Measurements from ENCODE around the gene TSPAN2.
"Not testable (repeated sequence)": the region's sequence is repeated elsewhere in the genome, so short reads cannot be mapped to it uniquely, and the experiment has no call there.

Gene TSPAN2

GRCh38 chr1:115041654-115042053 lies 47.6 kb downstream of the TSPAN2 start:
- DNase-seq (ENCODE audit: low read depth in 4 of 4, low spot score in 1 of 4), result no peak

- DNase-seq (ENCODE audit: low read depth in 4 of 4, low spot score in 1 of 4), result no peak
These were observed 48.8 kb downstream of the TSPAN2 start for GRCh38 chr1:115040501-115040900.

- no peak for DNase-seq (ENCODE audit: low read depth in 4 of 4, low spot score in 1 of 4)
These were observed 52.3 kb downstream of the TSPAN2 start for GRCh38 chr1:115036814-115037507.

GRCh38 chr1:115035652-115036051 lies 53.7 kb downstream of the TSPAN2 start:
- DNase-seq (ENCODE audit: low read depth in 4 of 4, low spot score in 1 of 4), result no peak

GRCh38 chr1:115031595-115031994 lies 57.7 kb downstream of the TSPAN2 start:
- no peak for DNase-seq (ENCODE audit: low read depth in 4 of 4, low spot score in 1 of 4)

GRCh38 chr1:115029526-115029925 lies 59.8 kb downstream of the TSPAN2 start, which contains the start of gene TSHB:
TSHB (plus strand) TSS chr1:115029826; CDS start chr1:115033363, 3,537 bp downstream.
- DNase-seq (ENCODE audit: low read depth in 4 of 4, low spot score in 1 of 4), result no peak

GRCh38 chr1:115023593-115023992 lies 65.7 kb downstream of the TSPAN2 start:
- no peak for DNase-seq (ENCODE audit: low read depth in 4 of 4, low spot score in 1 of 4)

GRCh38 chr1:115021145-115021544 lies 68.2 kb downstream of the TSPAN2 start:
- no peak for DNase-seq (ENCODE audit: low read depth in 4 of 4, low spot score in 1 of 4)

GRCh38 chr1:115019549-115019948 lies 69.8 kb downstream of the TSPAN2 start:
- DNase-seq (ENCODE audit: low read depth in 4 of 4, low spot score in 1 of 4), result not testable (repeated sequence)

- no peak for DNase-seq (ENCODE audit: low read depth in 4 of 4, low spot score in 1 of 4)
These were observed 75.5 kb downstream of the TSPAN2 start for GRCh38 chr1:115013792-115014191.

- DNase-seq (ENCODE audit: low read depth in 4 of 4, low spot score in 1 of 4), result no peak
These were observed 76.9 kb downstream of the TSPAN2 start for GRCh38 chr1:115012434-115012833.

- no peak for DNase-seq (ENCODE audit: low read depth in 4 of 4, low spot score in 1 of 4)
These were observed 77.3 kb downstream of the TSPAN2 start for GRCh38 chr1:115012006-115012405.

GRCh38 chr1:115006191-115006590 lies 83.1 kb downstream of the TSPAN2 start:
- DNase-seq (ENCODE audit: low read depth in 4 of 4, low spot score in 1 of 4), result no peak
